Astrocyte (in vitro differentiated cells and primary cell): ENCODE data around the gene TMEM44.

Source experiments
- EZH2 ChIP-seq: IDR thresholded peaks from 2 replicates; pipeline ENCODE4 v1.6.1; 2012; ENCODE audit warnings: mild to moderate bottlenecking, low read length, inconsistent platforms; ENCODE audit not compliant: insufficient read depth
- TF ChIP-seq, protein P1 (sequence below): IDR thresholded peaks from 2 replicates; pipeline ENCODE4 v1.5.1; 2011; ENCODE audit warnings: low read depth, mild to moderate bottlenecking, inconsistent platforms, low read length, moderate library complexity; ENCODE audit not compliant: insufficient read depth

DNA sequence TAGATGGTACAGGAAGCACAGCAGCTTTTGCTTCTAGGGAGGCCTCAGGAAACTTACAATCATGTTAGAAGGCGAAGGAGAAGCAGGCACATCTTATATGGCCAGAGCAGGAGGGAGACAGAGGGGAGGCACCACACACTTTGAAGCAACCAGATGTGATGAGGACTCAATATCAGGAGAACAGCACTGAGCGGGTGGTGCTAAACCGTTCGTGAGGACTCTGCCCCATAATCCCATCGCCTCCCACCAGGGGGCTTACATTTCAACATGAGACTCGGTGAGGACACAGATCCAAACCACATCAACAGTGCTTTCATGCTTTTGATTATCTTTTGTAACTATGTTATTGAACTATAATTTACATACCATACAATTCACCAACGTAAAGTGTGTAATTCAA lies 7.6 kb upstream of the TMEM44 start:
- TF ChIP-seq, protein P1, sequence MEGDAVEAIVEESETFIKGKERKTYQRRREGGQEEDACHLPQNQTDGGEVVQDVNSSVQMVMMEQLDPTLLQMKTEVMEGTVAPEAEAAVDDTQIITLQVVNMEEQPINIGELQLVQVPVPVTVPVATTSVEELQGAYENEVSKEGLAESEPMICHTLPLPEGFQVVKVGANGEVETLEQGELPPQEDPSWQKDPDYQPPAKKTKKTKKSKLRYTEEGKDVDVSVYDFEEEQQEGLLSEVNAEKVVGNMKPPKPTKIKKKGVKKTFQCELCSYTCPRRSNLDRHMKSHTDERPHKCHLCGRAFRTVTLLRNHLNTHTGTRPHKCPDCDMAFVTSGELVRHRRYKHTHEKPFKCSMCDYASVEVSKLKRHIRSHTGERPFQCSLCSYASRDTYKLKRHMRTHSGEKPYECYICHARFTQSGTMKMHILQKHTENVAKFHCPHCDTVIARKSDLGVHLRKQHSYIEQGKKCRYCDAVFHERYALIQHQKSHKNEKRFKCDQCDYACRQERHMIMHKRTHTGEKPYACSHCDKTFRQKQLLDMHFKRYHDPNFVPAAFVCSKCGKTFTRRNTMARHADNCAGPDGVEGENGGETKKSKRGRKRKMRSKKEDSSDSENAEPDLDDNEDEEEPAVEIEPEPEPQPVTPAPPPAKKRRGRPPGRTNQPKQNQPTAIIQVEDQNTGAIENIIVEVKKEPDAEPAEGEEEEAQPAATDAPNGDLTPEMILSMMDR, result peak; percentile 43
- TF ChIP-seq EZH2, result no peak
